Measurements from ENCODE around the gene CLIC3.

The CLIC3 gene

GRCh38 chr9:136964171-136964689, 32.1 kb downstream of the CLIC3 start:
- DNase-seq (ENCODE audit: low spot score): no peak

GRCh38 chr9:136963751-136964150, 32.6 kb downstream of the CLIC3 start:
- DNase-seq (ENCODE audit: low spot score): no peak

- no peak for DNase-seq (ENCODE audit: low spot score)
Measured at GRCh38 chr9:136963341-136963740, 33.0 kb downstream of the CLIC3 start.

GRCh38 chr9:136962701-136963248, 33.6 kb downstream of the CLIC3 start:
- DNase-seq (ENCODE audit: low spot score): no peak

GRCh38 chr9:136962163-136962562, 34.2 kb downstream of the CLIC3 start:
- no peak for DNase-seq (ENCODE audit: low spot score)

GRCh38 chr9:136961279-136962065, 34.9 kb downstream of the CLIC3 start:
- DNase-seq (ENCODE audit: low spot score): peak; percentile 86

GRCh38 chr9:136960938-136961275, 35.5 kb downstream of the CLIC3 start:
- no peak for DNase-seq (ENCODE audit: low spot score)

- no peak for DNase-seq (ENCODE audit: low spot score)
Measured at GRCh38 chr9:136960212-136960937, 36.0 kb downstream of the CLIC3 start.

GRCh38 chr9:136958898-136959850, 37.2 kb downstream of the CLIC3 start:
- no peak for DNase-seq (ENCODE audit: low spot score)

GRCh38 chr9:136958473-136958872, 37.9 kb downstream of the CLIC3 start:
- DNase-seq (ENCODE audit: low spot score): no peak

GRCh38 chr9:136957901-136958300, 38.5 kb downstream of the CLIC3 start:
- DNase-seq (ENCODE audit: low spot score): no peak

GRCh38 chr9:136957461-136957860, 38.9 kb downstream of the CLIC3 start:
- no peak for DNase-seq (ENCODE audit: low spot score)

GRCh38 chr9:136956604-136957003, 39.8 kb downstream of the CLIC3 start:
- no peak for DNase-seq (ENCODE audit: low spot score)

GRCh38 chr9:136955943-136956335, 40.4 kb downstream of the CLIC3 start:
- DNase-seq (ENCODE audit: low spot score): no peak

GRCh38 chr9:136955202-136955942, 41.0 kb downstream of the CLIC3 start:
- no peak for DNase-seq (ENCODE audit: low spot score)

GRCh38 chr9:136954270-136955083, 41.9 kb downstream of the CLIC3 start:
- DNase-seq (ENCODE audit: low spot score): no peak

- DNase-seq (ENCODE audit: low spot score): no peak
Measured at GRCh38 chr9:136953771-136954269, 42.5 kb downstream of the CLIC3 start.

- no peak for DNase-seq (ENCODE audit: low spot score)
Measured at GRCh38 chr9:136952876-136953770, 43.2 kb downstream of the CLIC3 start.

- no peak for DNase-seq (ENCODE audit: low spot score)
Measured at GRCh38 chr9:136952321-136952850, 44.0 kb downstream of the CLIC3 start.
